Endometrial microvascular endothelial cells (primary cell): ENCODE data around the gene PTPRD. TPM values are rescaled to one million over a fixed set of nuclear protein-coding genes. Genes with fewer than 3 reads are reported as not detected.
"Not testable (repeated sequence)": the region's sequence is repeated elsewhere in the genome, so short reads cannot be mapped to it uniquely, and the experiment has no call there.

Source experiments
- in situ Hi-C: cut with HindIII; loops from 2 replicates; pipeline ENCODE4 v1.10.0; 2017; ENCODE audit warnings: low sequenced_read_pairs, low pct_unique_long_range_greater_than_20kb; ENCODE audit errors: inconsistent ontology term
- total RNA-seq: library from RNA; depleted of rRNA; stranded (reverse); fragments of >200 nt; gene quantifications from one replicate; pipeline ENCODE4 v1.2.3, GENCODE V29; 2015; ENCODE audit errors: inconsistent ontology term

The PTPRD gene
- total RNA-seq, 1 donor from 2014 or later = under 0.01 TPM

DNA sequence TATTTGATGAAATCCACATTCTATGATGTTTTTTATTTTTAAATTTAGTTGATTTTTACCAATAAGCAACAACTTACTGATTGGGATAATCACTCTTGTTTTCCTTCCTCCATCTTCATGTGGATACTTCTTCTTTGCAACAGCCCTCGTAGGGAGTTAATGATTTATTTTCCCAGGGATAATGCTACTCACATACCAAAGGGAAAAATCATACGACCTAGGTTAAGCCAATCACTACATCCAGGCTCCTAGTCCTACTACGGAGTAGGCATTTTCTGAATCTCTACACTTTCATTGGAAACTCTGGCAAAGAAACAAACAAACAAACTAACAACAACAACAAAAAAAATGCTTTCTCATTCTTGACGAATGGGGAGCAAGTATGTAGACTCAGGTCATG, 663.4 kb downstream of the PTPRD start:
- in situ Hi-C loops = no loop called here

DNA sequence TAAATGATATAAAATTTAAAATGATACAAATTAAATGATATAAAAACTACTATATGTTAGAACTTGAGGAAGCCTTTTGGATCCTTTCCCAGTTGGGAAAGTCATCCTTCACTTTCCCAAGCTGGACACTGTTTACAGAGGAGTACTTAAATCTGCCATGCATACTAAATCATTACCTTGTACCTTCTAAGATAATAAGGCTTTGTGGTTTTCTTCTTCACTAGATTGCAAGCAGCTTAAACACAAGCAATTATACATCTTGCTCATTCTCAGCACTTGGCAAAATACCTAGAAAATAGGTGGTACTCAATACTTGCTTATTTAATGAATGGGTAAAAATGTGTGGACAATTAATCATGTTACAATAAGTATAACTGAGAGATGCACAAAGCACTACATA, 666.8 kb downstream of the PTPRD start:
- in situ Hi-C loops = no loop called here

DNA sequence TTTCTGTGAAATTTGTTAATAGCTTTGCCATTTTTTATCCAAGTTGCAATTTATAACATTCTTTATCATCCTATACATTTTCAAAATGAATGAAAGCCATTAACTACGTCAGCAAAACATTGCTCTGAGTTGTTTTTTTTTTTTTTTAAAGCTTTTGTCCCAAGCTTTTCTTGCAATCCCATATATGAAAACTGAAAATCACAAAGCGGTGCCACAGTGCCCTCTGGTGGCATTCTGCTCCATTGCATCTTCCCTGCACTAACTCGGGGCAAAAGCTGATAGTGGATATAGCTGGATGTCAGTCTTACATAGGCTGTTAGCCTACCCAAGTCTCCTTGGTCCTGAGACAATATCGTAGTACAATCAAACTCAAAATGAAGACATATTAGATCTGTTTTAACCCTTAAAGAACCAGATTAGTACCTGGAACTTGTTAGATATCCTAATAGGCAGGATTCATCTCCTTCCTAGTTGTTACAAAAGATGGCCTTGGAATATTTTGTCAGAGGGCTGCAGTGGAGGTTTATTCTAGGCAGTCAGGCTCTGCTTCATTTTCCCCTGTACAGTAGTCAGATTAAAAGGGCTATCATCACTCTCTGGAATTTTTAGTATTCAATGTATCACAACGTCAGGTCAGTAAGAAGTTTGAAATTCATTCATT, 669.9 kb downstream of the PTPRD start:
- in situ Hi-C loops = no loop called here

DNA sequence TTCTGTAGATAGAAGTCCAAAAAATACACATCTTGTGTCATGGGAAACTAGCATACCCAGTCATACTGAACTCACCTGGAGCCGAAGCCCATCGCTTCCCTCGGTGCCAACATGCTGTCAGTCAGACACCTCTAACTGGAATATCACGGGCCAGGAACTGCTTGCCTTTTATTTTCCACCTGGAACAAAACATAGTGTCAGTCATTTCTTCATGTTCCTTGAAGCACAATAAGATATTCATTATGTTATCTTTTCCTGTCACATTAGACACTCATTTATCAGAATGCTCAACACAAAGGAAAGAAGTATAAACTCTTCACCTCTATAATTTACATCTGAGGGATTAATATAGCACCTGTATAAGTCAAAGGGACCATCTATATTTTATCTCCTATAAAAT, 674.4 kb downstream of the PTPRD start:
- in situ Hi-C loops = no loop called here

DNA sequence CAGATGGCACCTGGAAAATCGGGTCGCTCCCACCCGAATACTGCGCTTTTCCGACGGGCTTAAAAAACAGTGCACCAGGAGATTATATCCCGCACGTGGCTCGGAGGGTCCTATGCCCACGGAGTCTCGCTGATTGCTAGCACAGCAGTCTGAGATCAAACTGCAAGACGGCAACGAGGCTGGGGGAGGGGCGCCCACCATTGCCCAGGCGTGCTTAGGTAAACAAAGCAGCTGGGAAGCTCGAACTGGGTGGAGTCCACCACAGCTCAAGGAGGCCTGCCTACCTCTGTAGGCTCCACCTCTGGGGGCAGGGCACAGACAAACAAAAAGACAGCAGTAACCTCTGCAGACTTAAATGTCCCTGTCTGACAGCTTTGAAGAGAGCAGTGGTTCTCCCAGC, 681.3 kb downstream of the PTPRD start:
- in situ Hi-C loops = not testable (repeated sequence)

DNA sequence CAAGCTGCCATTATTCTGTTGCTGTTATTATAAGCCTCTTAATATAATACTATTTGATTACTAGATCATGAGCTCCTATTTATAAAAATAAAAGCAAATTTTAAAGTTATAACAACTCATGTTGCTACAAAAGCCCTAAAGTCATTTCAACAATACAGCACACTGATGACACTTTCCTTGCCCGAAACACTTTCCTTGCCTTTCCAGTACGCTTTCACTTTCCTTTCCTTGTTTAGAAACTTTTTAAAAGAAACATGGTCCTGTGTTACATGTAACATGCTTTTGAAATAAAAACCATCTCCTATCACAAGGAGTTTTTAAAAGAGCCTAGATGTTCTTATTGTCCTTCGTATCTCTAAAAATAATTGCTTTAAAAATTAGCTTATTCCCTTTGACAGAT, 688.4 kb downstream of the PTPRD start:
- in situ Hi-C loops = no loop called here

DNA sequence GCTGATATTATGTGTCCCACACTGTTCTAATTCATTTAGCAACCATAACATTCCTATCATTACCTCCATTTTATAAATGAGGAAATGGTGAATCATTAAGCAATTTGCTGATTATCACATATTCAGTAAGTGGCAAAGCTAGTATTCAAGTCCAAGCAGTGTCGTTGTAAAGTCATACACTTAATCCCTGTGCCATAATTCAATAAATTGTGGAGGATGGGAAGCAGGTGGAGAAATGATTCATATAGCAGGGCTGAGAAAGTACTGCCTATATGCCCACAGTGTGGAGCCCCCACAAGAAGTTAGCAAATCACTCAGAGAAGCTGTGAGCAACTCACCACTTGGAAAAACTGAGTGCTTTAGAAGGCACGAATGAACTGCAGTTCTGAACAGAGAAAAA, 691.0 kb downstream of the PTPRD start:
- in situ Hi-C loops = no loop called here

DNA sequence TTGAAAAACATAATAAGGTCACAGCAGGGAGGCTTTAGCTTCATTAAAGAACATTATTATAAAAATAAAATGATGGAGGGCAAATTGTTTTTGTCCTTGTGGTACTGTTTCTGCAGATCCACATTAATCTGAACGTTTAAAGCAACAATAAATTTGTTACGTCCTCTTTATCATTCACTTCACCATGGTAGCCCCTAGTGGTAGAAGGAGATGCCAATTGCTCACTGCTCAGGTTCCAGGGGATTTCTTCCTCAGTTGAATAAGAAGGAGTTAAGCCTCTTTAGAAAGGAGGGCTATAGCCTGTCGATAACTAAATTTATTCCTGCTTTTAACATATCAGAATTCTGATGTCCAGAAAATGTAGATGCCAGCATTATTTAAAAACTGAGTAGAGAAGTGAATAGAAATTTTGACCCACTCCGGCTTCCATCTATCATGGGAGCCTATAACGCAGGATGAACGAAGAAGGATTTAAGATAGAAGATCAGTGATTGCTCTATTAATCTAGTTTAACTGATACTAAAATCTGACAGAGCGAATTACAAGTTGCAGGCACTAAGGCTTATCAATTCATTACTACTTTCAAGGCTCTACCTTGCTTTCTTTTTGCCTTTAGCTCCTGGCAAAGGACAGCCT, 692.3 kb downstream of the PTPRD start:
- in situ Hi-C loops = no loop called here

DNA sequence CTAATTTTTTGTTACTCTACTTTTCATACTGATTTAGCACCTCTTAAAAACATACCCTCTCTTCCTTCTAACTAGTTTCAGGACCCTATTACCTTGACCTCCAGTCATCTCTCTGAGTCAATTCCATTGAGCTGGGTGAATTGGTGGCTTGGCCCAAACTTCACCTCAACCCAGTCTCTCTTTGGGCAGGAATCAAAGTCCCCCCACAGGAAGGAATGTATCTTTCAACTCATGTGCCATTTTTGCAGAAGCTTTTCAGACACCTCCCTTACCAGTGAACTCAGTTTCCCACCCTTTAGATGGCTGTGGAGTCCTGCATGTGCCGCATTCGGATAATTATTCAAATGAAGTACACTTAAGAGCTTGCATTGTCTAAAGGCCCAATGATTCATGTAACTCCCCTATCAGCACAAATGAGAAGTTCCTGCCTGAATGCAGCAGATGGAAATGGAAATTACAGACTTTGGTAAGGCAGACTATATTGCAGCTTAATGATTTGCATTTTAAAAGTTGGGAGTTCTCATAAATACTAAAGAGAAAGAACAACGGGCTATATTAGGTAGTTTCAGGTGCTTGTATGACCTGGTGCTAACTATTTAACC, 693.5 kb downstream of the PTPRD start:
- in situ Hi-C loops = no loop called here

DNA sequence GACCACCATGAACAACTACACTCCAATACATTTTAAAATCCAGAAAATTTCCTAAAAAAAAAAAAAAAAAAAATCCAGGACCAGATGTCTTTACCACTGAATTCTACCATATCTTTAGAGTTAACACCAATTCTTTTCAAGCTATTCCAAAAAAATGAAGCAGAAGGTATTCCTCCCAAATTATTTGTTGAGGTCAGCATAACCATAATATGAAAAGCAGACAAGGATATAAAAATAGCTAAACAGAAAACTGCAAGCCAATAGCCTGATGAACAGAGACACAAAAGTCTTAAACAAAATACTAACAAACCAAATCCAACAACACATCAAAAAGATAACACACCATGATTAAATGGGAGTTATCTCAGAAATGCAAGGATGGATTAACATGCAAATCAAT, 695.4 kb downstream of the PTPRD start:
- in situ Hi-C loops = no loop called here

DNA sequence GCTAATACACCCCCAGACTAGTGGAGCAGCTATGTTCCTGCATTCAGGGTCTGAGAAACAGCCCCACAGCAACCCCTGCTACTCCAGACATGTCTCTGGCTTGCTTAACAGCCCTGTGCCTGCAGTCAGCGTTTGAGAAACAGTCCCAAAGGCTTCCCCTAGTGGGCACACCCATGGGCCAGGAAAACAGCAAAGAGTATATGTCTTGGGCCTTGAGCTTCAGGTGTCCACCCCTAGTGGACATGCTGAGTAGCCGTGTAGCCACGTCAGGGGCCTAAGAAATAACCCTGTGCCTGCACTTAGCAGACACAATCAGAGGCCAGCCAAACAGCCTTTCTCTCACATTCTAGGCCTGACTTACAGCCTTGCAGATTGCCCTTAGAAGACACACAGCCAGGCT, 698.6 kb downstream of the PTPRD start:
- in situ Hi-C loops = no loop called here

DNA sequence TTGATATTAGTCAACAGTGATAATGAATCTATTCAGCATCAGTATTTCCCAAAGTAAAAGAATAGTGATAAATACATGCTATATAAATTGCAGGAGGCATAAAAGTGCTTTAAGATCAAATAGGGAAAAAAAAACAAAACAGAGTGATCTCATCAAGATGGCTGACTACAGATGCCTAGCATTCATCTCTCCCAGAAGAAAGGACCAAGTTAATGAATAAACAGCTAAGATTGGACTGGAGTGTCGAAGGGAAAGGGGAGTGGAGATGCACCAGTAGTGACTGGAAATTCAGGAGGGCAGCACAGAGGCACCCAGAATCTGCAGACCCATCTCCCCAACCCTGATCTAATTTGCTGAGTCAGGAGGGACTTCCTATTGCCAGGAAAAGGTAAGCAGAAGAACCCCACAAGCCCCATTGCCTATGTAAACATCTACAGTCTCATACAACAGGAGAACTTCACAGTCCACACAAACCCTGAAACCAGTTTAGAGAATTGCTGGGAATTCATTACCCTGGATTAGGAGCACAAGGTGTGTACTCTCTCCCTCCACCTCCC, 699.4 kb downstream of the PTPRD start:
- in situ Hi-C loops = no loop called here

DNA sequence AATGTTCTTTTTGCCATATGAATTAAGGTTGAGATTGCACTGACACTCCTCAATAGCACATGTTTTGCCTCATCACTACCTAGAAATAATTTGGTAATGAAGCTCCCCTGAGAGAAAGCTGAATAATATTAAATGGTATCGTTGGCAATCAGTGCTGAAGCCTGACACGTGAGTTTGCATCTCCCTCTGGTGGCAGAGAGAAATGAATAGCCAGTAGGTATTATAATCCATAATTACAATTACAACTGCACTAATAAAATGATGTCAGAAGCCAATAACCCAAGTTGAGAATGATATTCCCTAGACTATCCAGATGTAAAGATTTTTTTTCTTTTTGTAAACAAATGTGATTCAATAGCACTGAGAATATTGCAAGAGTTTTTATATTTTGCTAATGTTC, 700.3 kb downstream of the PTPRD start:
- in situ Hi-C loops = no loop called here

DNA sequence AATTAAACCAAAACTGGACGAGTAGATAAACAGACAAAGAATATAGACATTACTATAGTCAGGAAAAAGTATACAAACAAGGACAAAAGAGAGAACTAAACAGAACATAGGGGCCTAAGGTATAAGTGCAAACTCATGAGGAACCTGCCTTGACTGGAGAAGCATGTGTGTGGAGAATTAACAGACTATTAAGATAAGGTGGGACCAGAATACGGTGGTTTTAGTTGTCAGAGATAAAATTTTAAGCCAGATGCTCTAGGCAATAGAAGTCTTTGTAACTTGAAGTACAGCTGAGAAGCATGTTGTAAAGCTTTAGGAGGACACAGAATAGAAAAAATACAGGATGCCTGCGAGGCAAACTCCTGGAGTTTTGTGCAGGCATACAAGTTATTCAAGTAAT, 707.1 kb downstream of the PTPRD start:
- in situ Hi-C loops = no loop called here

DNA sequence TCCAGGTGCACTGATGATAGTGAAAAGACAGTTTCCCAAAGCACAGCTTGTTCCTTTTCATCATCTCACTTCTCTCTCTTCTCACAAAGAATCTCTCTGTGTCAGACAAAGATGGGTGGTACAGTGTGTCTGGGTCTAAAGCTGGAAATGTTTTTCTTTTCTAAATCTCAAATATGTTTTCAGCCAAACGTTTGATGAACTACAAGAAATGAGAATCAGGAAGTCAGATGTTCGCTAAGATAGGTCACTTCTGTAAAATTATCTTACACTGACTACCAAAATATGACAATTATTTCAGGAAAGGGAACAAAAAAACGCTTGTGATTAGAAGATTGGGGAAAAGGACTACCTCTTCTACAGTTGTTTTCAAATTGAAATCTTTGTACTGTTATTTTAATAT, 708.8 kb downstream of the PTPRD start:
- in situ Hi-C loops = no loop called here

DNA sequence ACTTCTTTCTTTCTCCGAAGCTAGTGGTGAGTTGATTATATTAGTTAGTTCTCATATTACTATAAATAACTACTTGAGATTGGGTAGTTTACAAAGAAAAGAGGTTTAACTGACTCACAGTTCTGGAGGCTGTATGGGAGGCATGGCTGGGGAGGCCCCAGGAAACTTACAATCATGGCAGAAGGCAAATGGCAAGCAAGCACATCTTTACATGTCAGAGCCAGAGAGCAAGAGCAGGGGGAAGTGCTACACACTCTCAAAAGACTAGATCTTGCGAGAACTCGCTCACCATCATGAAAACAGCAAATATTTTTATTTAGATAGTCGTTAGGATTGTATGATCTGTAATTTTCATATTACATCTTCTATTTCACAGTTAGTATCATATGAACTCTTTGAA, 711.2 kb downstream of the PTPRD start:
- in situ Hi-C loops = no loop called here

DNA sequence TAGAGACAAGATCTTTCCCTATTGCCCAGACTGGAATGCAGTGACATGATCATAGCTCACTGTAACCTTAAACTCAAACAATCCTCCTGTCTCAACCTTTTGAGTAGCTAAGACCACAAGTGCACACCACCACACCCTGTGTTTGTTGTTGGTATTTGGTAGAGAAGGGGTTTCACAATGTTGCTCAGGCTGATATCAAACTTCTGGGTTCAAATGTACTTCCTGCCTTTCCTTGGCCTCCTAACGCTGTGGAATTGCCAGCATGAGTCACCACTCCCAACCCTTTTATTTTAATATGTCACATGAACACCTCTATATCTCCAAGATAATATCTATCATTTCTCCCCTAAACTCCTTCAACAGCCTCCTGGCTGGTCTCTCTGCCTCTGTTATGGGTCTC, 719.0 kb downstream of the PTPRD start:
- in situ Hi-C loops = no loop called here

DNA sequence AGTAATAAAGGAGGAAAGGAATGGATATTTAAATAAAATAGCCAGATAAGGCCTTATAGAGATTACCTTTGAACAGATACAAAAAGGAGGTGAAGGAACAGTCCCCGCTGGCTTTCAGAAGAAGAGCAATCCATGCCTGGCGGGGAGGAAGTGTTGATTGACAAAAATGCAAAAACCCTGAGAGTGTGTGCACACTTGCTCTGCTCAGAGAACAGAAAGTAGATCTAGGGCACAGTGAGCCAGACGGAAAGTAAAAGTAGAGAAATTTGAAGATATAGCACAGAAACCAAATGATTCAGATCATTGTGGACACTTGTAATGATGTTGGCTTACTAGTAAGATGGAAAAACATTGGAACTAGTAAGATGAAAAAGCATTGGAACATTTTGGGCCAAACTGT, 720.6 kb downstream of the PTPRD start:
- in situ Hi-C loops = no loop called here

DNA sequence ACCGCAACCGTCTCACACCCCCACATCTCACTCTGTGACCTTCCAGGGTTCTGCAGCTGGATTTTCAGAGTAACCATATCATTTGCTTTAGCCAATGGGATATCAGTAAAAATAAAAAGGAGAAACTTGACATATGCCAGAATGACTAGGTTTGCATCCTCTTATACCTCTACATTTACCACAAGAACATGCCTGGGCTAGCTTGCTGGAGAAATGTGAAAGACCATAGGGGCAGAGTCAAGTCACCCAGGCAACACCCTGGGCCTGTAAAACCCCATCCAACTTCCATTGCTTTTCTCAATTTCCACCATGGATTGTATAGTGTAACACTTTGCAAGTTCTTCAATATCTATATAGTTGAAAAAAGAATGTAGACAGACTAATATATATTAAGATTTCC, 731.1 kb downstream of the PTPRD start:
- in situ Hi-C loops = no loop called here

DNA sequence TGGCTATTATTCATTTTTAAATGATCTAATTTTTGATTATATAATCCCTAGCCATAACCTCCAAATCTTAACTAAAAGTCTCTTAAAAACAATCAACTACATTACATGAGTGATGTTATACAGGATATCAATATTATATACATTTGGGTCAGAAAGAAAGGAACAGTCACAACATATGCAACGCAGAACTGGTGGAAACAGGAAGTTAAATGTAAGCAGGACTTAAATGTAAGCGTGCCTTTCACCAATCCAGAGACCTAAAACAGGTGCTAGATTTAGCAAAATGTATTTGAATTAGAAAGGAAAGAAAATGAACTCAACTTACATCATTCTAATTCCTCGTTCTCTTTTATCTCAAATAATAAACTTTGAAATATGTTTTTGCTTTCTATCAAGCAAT, 738.5 kb downstream of the PTPRD start:
- in situ Hi-C loops = no loop called here
